ENCODE measurements around the gene NEDD4L.

Gene NEDD4L

DNA sequence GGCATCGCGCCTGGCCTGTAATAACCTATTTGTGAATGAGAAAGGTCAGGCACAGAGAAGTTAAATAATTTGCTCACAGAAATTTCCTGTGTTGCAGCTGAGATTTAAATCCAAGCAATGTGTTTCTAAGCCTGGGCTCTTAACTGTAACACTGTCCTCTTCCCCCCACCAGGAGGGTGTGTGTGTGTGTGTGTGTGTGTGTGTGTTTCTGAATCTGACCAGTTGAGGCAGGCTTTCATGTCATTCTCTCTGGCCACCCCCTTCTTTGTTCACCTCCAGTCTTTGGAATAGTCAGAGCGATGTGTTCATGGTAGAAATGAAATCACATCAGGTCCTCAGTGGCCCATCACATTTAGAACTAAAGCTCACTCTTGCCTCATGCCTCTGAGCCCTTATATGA, 81.2 kb downstream of the NEDD4L start:
- no peak for DNase-seq

DNA sequence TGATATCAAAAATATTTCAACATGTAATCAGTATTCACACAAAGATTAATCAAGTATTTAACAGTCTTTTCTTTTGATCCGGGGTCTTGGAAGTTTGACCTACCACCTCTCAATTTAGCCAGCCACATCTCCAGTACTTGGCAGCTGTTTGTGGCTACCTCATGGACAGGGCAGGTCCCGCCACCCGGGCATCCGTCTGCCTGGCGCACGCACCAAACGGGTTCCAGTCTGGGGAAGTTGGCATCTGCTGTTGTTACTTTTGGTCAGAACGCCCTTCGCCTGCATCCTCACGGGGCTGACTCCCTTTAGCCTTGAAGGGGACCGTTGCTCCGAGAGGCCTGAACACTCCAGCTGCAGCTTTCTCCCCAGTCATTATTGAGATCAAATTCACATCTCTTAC, 81.7 kb downstream of the NEDD4L start:
- no peak for DNase-seq

- DNase-seq, result no peak
These were observed 84.7 kb downstream of the NEDD4L start for GRCh38 chr18:58128381-58129374.

DNA sequence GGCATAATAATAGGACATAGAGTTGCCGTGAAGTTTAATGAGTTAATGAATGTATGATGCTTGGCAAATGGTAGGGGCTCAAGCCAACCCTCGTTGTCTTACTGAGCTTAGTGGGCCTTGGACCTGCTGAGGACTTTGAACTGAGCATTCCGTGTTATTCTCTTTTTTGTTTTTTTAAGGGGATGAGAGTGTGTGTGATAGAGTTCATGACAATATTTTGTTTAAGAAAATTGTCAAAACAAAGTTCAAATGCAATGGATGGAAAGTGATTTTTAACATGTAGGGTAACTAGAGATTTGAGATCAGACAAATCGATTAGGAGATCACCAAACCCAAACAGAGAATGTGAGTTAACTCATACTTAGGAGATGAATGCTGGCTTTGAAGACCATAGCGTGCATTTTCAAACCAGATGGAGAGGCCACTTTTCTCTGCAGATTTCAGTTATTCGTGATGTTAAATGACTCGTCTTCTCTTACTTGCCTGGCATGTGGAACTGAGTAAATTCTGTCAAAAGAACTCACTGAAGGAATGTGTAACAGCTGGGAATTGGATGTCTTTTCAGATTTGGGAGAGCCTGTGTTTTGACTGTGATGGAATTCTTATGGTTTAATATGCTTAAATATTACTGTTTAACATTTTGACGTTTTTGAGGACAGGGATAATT, 88.7 kb downstream of the NEDD4L start:
- DNase-seq, result no peak

DNA sequence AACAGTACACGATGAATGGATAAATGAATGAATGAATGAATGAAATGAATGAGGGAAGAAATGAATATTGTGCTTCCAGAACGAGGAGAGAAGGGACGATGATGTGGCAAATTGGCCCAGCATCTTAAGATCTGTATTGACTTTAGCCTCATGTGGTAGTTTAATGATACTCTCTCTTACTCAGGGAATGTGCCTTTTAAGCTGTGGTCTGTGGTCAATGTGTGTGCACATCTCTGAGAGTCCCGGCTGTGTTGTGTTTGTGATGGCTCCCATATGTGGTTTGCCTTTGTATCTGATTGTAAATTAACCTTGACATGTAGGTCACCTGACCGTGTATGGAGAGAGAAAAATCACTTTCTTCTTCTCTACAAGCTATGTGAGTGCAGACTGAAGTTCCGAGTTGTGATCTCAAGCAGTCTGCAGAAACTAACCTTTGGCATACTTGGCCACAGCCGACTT, 91.2 kb downstream of the NEDD4L start:
- DNase-seq, result no peak

DNA sequence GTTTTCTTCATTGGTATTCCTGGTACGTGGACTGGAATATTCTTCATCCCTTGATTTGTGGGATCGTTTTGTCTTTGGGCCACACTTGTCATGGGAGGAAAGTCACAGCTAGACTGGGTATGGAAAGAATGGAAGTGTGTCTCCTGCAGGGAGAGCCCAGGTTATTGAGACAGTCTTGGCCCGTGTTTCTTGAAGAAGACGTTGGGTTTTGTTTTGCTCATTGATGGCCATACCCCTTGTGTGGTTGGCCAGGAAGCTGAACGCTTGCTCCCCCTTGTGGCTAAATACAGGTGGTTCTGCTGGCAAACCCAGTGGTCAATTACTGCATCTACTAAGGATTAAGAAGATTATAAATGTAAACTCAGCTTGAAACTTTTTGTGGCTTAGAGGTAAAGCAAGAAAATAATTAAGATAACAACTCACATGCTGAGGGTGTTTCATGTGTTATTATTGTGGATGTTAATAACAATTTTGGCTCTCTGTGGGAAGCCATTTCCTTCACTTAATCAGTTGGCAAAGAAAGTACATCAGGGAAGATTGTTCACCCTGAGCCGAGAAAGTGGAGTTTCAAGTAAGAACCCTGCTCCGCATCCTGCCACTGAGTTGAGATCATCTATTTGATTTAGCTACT, 91.8 kb downstream of the NEDD4L start:
- no peak for DNase-seq

- no peak for DNase-seq
These were observed 92.9 kb downstream of the NEDD4L start for GRCh38 chr18:58136879-58137278.

DNA sequence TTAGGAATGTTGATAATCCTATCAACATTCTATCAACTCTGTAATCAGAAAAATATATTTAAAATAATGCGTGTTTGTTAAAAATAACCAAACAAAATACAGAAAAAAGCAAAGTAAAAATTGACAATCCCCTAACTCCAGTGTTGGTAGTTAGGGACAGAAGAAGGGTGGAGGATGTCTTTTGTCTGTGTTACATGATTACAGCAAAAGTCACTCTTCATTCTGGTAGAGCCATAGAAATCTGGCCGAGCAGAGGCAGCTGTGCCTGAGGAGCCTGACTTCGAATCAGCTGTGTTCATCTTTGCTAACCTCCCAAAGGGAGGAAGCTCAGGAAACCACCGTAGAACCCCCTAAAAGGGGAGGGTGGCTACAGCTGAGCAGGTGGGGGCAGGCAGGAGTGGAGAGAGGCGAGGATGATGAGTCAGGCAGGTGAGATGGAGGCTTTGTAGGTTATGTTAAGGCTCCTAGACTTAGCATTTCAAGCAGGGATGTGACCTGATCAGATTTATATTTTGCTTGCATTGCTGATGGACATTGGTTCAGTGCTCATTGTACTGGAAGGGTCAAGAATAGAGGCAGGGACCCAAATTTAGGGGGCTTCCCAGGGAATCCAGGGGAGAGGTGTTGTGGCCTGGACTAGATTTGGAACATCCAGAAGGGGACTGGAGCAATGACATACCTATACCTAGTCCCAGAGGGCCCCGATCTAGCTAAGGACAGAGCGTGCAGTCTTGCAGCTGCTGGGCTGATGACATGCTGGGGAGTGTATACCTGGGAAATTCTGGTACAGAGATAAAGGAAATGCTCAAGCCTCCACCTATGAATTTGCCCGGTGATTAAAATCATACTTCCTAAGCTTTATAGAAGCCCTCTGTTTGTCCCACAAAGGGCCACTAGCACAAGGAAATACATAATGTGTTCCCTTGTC, 95.7 kb downstream of the NEDD4L start:
- no peak for DNase-seq

- no peak for DNase-seq
These were observed 96.6 kb downstream of the NEDD4L start for GRCh38 chr18:58140387-58141325.

DNA sequence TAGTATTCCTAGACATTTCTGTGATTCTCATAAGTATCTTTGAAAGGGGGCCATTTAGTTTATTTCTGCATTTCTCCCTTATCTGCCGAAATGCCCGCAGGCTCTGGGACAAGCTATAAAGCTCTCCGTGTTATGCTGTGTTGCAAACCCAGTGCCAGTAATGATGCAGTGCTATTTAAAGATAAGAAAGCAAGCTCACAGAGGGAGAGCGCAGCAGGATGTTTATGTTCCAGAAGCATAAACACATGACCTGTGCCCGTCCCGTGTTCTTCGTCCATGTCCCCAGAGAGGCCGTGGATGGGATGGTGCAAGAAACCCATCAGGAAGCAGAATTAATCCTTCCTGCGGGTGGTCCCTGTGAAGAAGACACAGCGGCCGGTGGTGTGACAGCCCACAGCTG, 99.4 kb downstream of the NEDD4L start:
- no peak for DNase-seq

DNA sequence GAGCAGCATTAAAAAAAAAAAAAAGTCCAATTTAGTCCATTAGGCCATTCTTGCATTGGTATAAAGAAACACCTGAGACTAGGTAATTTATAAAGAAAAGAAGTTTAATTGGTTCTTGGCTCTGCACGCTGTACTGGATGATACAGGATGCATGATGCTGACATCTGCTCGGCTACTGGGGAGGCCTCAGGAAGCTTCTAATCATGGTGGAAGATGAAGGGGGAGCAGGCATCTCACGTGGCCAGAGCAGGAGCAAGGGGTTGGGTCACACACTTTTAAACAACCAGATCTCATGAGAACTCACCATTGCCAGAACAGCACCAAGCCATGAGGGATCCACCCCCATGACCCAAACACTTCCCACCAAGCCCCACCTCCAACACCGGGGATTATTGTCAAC, 100.1 kb downstream of the NEDD4L start:
- DNase-seq, result no peak

GRCh38 chr18:58144671-58145285, 100.8 kb downstream of the NEDD4L start:
- no peak for DNase-seq

DNA sequence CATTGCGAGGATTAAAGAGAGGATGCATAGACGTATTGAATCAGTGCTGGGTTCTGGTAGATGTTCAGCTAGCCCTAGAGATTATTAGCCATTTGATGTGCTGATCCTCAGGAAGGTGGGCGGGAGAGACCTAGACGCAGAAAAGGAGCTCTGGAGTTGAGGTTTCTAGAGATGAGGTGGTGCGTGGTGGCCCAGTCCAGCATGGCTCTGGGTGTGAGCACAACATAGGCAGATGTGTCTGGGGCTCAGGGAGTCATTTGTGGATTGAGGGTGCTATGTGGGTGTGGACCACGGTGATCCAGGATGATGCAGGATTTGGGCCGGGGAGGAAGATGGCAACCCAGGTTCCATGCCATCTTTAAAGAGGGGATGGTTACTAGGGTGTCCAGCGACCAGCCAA, 102.1 kb downstream of the NEDD4L start:
- DNase-seq, result no peak

GRCh38 chr18:58148954-58149471, 105.0 kb downstream of the NEDD4L start:
- DNase-seq, result no peak

DNA sequence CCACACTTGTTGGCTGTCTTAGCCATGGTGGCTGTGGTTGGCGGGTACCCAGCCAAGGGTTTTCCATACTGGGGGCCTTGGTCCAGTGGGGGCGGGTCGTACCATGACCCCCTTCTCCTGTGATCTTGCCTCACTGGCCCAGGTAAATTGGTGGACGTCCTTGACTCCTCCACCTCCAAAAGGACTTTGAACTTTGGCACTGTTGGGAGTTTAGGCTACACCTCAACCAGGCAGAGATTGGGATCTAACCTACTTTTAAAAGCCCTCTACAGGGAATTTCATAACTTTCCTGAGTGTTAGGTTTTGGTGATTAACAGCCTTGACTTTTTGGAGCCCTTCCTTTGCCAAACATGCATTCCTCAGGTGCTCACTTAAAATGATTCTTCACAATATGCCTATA, 106.7 kb downstream of the NEDD4L start:
- DNase-seq, result no peak

DNA sequence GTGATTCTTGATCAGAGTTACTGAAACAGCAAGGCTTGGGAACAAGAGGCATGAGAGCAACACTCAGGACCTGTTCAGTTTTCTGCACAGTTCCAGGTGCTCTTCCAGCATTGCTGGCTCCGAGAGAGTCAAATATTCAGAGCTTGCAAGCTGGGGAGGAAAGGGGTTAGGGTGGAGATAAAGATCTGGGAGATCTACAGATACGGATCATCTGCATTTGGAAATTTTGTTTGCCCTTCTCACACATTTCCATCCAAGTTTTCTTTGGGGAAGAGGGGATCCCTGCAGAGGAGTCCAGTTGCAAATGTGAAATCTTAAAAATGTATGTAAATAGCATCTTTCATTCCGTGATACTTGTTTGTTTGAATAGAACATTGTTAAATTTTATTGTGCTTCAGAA, 108.2 kb downstream of the NEDD4L start:
- no peak for DNase-seq

- no peak for DNase-seq
These were observed 108.9 kb downstream of the NEDD4L start for GRCh38 chr18:58152891-58153290.

DNA sequence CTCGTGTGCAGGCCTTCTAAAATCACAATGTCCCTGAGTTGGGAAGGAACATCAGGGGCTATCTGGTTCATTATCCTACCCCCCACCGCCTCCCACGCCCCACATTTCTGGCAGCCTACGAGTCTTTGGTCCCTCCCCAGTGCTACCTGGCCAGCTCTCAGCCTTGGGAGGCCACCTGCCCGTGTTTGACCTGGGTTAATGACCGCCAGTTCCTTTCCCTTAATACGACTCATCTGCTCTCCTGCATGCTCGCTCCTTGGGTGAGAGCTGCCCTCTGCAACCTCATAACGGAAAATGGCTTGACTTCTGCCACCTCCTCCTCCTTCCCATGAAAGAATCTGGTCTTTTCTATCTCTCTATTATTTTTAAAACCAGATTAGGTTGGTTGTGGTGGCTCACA, 112.5 kb downstream of the NEDD4L start:
- no peak for DNase-seq

GRCh38 chr18:58157237-58157636, 113.2 kb downstream of the NEDD4L start:
- no peak for DNase-seq

- no peak for DNase-seq
These were observed 114.0 kb downstream of the NEDD4L start for GRCh38 chr18:58158008-58158407.

GRCh38 chr18:58158459-58158858, 114.4 kb downstream of the NEDD4L start:
- DNase-seq, result no peak
